Caco-2 (cell line): Measurements from ENCODE around the gene ARPP21. TPM values are rescaled to one million over a fixed set of nuclear protein-coding genes. Genes with fewer than 3 reads are reported as not detected.

Source experiments
- BruUV-seq: library from RNA; stranded (reverse); fragments of 400-500 nt; replicated peaks from 2 replicates; lab custom pipeline; 2021; lab: Mats Ljungman, UMichigan
- CTCF ChIA-PET: fragments of 300-600 bp; sonication (Branson Sonifier 250); formaldehyde crosslinking; loops from one replicate; lab custom pipeline; 2022; ENCODE audit warnings: antibody characterized with exemption; lab: Charles Lee
- POLR2A ChIA-PET: fragments of 300-600 bp; sonication (Branson Sonifier 250); formaldehyde crosslinking; loops from one replicate; lab custom pipeline; 2022; ENCODE audit warnings: antibody characterized with exemption; lab: Charles Lee
- DNase-seq, 2 experiments: peaks; one replicate each; pipeline versions ENCODE4 v3.0.0 to v3.0.0-alpha.2; 2020 to 2022
- H3K27me3 ChIP-seq: replicated peaks from 2 replicates; pipeline ENCODE4 v1.6.0; 2011; ENCODE audit warnings: low read length; ENCODE audit not compliant: control insufficient read depth, insufficient read depth
- H3K36me3 ChIP-seq: 2 replicates; pipeline ENCODE4 v1.5.1; 2011; ENCODE audit warnings: low read length; ENCODE audit not compliant: control insufficient read depth, insufficient read depth
- H3K4me1 ChIP-seq: fragments of 250-450 bp; sonication (Bioruptor Pico); 2 replicates; pipeline ENCODE4 v1.5.1; 2020; ENCODE audit warnings: mild to moderate bottlenecking
- H3K4me3 ChIP-seq: 2 replicates; pipeline ENCODE4 v1.5.1; 2011; ENCODE audit warnings: low read depth, mild to moderate bottlenecking, control low read depth, low read length
- H3K9me3 ChIP-seq: fragments of 250-450 bp; sonication (Bioruptor Pico); 2 replicates; pipeline ENCODE4 v1.5.1; 2020; ENCODE audit warnings: mild to moderate bottlenecking, moderate library complexity
- H3K27ac Mint-ChIP-seq: one replicate; pipeline ENCODE4 v1.8.0; 2022; ENCODE audit warnings: mixed read lengths; ENCODE audit not compliant: unreplicated experiment
- H3K27me3 Mint-ChIP-seq: one replicate; pipeline ENCODE4 v1.8.0; 2022; ENCODE audit warnings: mixed read lengths; ENCODE audit not compliant: insufficient read depth, unreplicated experiment
- H3K36me3 Mint-ChIP-seq: one replicate; pipeline ENCODE4 v1.8.0; 2022; ENCODE audit warnings: mild to moderate bottlenecking, mixed read lengths; ENCODE audit not compliant: insufficient read depth, unreplicated experiment
- H3K4me1 Mint-ChIP-seq: one replicate; pipeline ENCODE4 v1.8.0; 2022; ENCODE audit warnings: low read depth, mixed read lengths; ENCODE audit not compliant: unreplicated experiment
- H3K4me3 Mint-ChIP-seq: one replicate; pipeline ENCODE4 v1.8.0; 2022; ENCODE audit warnings: mild to moderate bottlenecking, moderate library complexity, mixed read lengths; ENCODE audit not compliant: unreplicated experiment
- H3K9me3 Mint-ChIP-seq: one replicate; pipeline ENCODE4 v1.8.0; 2022; ENCODE audit warnings: mixed read lengths; ENCODE audit not compliant: unreplicated experiment
- intact Hi-C: fragments of 100-400 bp; cut with micrococcal nuclease; formaldehyde crosslinking; loops from one replicate; pipeline ENCODE4 v1.10.0; 2022; ENCODE audit not compliant: unreplicated experiment
- total RNA-seq: library from RNA; stranded (reverse); gene quantifications from 2 replicates; pipeline ENCODE4 v1.2.3, GENCODE V29; 2022
- TF ChIP-seq, protein P1 (sequence below), 2 experiments: fragments of 200-600 bp in 1 of 2; IDR thresholded peaks; 1 replicate in 1 of 2; 2 replicates in 1 of 2; pipeline versions ENCODE4 v1.5.1 to v1.8.0; 2011 to 2022; ENCODE audit warnings: antibody characterized with exemption in 1 of 2, control low read depth in 1 of 2, inconsistent platforms in 1 of 2, low read depth in 1 of 2, low read length in 1 of 2, mild to moderate bottlenecking in 1 of 2, moderate library complexity in 1 of 2; ENCODE audit not compliant: insufficient read depth in 1 of 2, severe bottlenecking in 1 of 2, unreplicated experiment in 1 of 2

ARPP21 gene
- total RNA-seq, 1 experiment from 2014 or later = not detected

DNA sequence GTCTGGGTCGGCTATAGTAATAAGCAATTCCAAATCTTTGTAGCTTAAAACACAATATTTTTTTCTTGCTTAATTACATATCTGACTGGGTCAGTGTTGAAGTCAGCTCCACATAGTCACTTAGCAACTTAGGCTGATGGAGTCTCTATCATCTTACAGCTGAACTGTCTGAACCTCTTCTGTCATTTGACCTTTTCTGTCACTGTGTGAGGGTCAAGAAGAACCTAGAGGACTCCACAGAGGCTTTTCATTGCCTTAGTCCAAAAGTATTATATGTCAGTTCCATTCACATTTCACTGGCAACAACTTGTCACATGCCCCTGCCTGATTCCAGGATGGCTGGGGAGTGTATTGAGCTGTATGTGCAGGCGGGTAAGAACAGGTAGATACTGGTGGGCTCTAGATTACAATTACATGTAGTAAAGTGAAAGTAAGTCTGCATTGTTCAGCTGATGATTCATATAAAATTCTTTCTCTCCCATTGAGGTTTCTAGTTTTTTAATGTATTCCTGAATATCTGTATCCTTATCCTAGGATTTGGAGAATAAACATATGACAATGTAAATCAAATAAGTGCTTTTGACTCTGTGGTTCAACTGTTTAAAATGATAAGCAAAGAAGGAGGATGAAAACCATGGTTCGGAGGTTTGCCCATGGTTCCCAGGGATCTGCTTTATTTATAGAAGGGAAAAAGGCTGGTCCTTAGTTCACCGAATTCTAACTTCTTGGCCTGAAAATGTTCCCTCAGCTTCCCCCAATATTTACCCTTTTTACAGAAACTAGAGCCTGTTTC lies 5.8 kb upstream of the ARPP21 start:
- Mint-ChIP-seq H3K27ac (no peak overlapping the region), H3K9me3 (no peaks in the 10 kb centered on the region), H3K27me3 (no peaks in the 10 kb centered on the region), H3K4me1 (no peaks in the 10 kb centered on the region), H3K4me3 (no peak overlapping the region), H3K36me3 (no peaks in the 10 kb centered on the region)
- ChIA-PET CTCF (no interaction called here), POLR2A (no interaction called here)
- Histone ChIP-seq H3K36me3 (no peaks in the 10 kb centered on the region), H3K9me3 (no peaks in the 10 kb centered on the region), H3K27me3 (no peaks in the 10 kb centered on the region), H3K4me3 (no peak overlapping the region), H3K4me1 (no peaks in the 10 kb centered on the region)
- DNase-seq = no peak
- TF ChIP-seq, protein P1, sequence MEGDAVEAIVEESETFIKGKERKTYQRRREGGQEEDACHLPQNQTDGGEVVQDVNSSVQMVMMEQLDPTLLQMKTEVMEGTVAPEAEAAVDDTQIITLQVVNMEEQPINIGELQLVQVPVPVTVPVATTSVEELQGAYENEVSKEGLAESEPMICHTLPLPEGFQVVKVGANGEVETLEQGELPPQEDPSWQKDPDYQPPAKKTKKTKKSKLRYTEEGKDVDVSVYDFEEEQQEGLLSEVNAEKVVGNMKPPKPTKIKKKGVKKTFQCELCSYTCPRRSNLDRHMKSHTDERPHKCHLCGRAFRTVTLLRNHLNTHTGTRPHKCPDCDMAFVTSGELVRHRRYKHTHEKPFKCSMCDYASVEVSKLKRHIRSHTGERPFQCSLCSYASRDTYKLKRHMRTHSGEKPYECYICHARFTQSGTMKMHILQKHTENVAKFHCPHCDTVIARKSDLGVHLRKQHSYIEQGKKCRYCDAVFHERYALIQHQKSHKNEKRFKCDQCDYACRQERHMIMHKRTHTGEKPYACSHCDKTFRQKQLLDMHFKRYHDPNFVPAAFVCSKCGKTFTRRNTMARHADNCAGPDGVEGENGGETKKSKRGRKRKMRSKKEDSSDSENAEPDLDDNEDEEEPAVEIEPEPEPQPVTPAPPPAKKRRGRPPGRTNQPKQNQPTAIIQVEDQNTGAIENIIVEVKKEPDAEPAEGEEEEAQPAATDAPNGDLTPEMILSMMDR (IDR thresholded peaks at IDR 0.05; ENCODE audit: insufficient read depth in 1 of 2, low read depth in 1 of 2, low read length in 1 of 2, severe bottlenecking in 1 of 2, unreplicated experiment in 1 of 2) = no peak
- intact Hi-C loops = no loop called here
- no TSS peak for BruUV-seq

DNA sequence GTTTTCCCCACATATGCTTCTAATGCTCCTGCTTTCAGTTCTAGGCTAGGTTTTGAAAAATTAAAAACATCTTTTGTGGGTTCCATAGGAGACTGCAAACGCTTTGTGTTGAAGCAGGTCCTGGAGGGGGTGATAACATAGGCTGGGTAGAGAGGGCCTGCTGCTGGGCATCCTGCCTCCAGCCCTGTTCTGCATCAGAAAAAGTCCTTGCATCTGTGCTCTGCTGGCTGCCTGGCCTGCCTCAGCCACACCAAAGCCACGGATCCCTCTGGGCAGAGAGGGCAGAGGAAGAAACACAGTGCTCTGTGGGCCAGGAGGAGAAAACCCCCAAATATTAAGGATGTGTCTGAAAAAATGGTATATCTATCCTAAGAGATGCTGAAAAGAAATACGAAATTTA lies 3.9 kb upstream of the ARPP21 start:
- Mint-ChIP-seq H3K4me3 (no peak overlapping the region), H3K27ac (no peak overlapping the region), H3K27me3 (peaks cover 4% of the 10 kb centered on the region), H3K4me1 (no peaks in the 10 kb centered on the region), H3K9me3 (no peaks in the 10 kb centered on the region), H3K36me3 (no peaks in the 10 kb centered on the region)
- POLR2A ChIA-PET = no interaction called here
- CTCF ChIA-PET = no interaction called here
- no TSS peak for BruUV-seq
- no peaks in the 10 kb centered on the region for H3K9me3 ChIP-seq
- H3K4me3 ChIP-seq = no peak overlapping the region
- intact Hi-C loops = no loop called here
- H3K4me1 ChIP-seq = no peaks in the 10 kb centered on the region
- no peaks in the 10 kb centered on the region for H3K27me3 ChIP-seq
- TF ChIP-seq, protein P1 (IDR thresholded peaks at IDR 0.05; ENCODE audit: insufficient read depth in 1 of 2, low read depth in 1 of 2, low read length in 1 of 2, severe bottlenecking in 1 of 2, unreplicated experiment in 1 of 2) = no peak
- no peaks in the 10 kb centered on the region for H3K36me3 ChIP-seq
- no peak for DNase-seq

DNA sequence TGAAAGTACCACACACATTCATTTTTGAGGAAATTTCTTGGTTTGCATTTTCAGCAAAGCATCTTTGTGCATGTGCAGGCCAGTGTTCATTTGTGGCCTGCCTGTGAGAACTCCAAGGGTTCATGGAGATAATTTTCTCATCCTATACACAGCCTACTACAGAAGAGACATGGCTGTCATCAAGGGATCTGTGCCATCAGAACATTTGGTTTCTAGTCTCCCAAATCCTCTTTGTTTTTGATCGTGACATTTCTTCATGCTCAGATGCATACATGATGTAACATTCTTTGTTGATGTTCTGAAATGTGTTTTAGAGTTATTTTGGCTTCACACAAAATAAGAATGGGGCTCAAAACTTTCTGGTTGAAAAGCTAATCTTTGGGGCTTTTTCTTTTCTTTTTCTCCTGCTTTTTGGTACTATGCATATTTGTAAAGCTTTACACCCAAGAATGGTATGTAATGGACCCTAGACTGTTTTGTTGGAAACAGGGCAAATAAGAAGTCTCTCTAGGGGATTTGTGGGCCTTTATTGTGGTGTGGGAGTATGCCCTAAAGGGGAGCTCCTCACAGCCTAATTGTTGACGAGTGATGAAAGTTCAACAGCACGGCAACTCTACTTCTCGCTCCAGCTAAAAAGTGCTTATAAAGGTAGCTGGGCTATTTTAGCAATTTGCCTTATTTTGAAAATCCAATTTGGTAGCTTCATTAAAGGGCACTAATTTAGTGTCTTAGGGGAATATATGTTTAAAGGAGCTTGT lies 3.2 kb upstream of the ARPP21 start:
- Histone ChIP-seq H3K4me3 (no peak overlapping the region), H3K27me3 (no peaks in the 10 kb centered on the region), H3K36me3 (no peaks in the 10 kb centered on the region), H3K4me1 (no peaks in the 10 kb centered on the region), H3K9me3 (no peaks in the 10 kb centered on the region)
- CTCF ChIA-PET = no interaction called here
- POLR2A ChIA-PET = no interaction called here
- BruUV-seq = no TSS peak
- TF ChIP-seq, protein P1 (IDR thresholded peaks at IDR 0.05; ENCODE audit: insufficient read depth in 1 of 2, low read depth in 1 of 2, low read length in 1 of 2, severe bottlenecking in 1 of 2, unreplicated experiment in 1 of 2) = no peak
- Mint-ChIP-seq H3K36me3 (no peaks in the 10 kb centered on the region), H3K27me3 (peaks cover 4% of the 10 kb centered on the region), H3K9me3 (no peaks in the 10 kb centered on the region), H3K27ac (no peak overlapping the region), H3K4me1 (no peaks in the 10 kb centered on the region), H3K4me3 (no peak overlapping the region)
- intact Hi-C loops = no loop called here
- no peak for DNase-seq
